NCI-H146 treated with DMSO at 0.1 percent for 48 hours (cell line): Measurements from ENCODE around the gene UQCRC2.
A peak's percentile ranks its signal among the peaks of the same experiment; 100 is the strongest.
"Not testable (repeated sequence)": the region's sequence is repeated elsewhere in the genome, so short reads cannot be mapped to it uniquely, and the experiment has no call there.

ENCODE experiments used
- DNase-seq: peaks from one replicate; lab custom pipeline; 2025; ENCODE audit not compliant: unreplicated experiment; lab: John Stamatoyannopoulos, UW

Gene UQCRC2

GRCh38 chr16:21980032-21980431 lies 26.9 kb downstream of the UQCRC2 start:
- DNase-seq = no peak

DNA sequence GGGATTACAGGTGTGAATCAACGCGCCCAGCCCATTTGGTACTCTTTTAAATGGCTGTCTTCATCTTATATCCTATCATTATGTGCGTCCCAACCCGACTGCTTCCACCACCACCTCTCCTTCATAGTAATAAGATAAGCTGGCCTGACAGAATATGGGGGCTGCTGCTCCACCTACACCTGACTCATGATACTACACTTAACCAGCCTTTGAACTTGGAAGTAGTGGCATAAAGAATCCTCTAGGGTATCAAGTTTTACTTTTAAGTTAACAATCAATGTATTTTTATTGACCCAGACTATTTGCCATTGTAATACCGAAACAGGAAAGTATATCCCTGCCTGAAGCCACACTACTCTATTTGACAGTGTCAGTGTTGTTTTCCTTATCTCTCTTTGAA lies 28.9 kb downstream of the UQCRC2 start:
- no peak for DNase-seq

DNA sequence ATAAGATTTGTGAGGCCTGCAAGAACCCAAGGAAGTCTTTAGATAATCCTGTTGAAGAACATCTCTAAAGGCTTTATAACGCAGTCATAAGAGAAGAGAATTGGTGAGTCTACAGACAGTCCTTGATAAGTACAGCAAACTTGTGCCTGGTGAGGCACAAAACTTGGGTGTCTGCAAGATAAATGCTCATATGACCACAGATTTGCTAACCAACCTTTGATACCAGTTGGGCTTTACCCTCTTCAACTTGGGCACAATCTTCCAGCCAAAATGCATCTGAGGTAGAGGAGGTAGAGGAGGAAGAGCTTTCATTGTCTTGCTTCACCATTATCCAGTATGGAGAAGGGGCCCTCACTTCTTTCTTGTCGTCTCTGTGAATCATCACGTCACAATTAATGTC lies 30.9 kb downstream of the UQCRC2 start:
- no peak for DNase-seq

- DNase-seq = no peak
Measured at GRCh38 chr16:21985524-21985923, 32.4 kb downstream of the UQCRC2 start.

- no peak for DNase-seq
Measured at GRCh38 chr16:21986692-21987246, 33.6 kb downstream of the UQCRC2 start.

- no peak for DNase-seq
Measured at GRCh38 chr16:21987498-21987897, 34.3 kb downstream of the UQCRC2 start.

- no peak for DNase-seq
Measured at GRCh38 chr16:21989133-21989532, 36.0 kb downstream of the UQCRC2 start.

DNA sequence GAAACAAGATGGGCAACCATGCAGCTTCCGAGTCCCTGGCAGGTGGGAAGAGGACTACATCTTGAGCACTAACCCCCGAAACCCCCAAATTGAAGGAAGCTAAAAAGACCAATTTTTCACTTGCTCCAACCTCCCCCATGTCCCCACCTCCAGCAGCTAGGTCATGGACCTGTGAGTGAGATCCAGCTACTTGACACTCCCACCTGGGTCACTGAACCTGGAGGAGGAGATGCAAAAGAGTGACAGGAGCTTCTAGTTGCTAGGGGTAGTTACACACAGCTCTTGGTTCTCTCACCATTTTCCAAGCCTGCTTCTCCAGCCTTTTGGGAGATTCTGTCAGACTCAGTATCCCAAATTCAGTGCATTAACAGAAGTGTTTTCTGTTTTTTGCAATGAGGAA lies 36.6 kb downstream of the UQCRC2 start:
- no peak for DNase-seq

DNA sequence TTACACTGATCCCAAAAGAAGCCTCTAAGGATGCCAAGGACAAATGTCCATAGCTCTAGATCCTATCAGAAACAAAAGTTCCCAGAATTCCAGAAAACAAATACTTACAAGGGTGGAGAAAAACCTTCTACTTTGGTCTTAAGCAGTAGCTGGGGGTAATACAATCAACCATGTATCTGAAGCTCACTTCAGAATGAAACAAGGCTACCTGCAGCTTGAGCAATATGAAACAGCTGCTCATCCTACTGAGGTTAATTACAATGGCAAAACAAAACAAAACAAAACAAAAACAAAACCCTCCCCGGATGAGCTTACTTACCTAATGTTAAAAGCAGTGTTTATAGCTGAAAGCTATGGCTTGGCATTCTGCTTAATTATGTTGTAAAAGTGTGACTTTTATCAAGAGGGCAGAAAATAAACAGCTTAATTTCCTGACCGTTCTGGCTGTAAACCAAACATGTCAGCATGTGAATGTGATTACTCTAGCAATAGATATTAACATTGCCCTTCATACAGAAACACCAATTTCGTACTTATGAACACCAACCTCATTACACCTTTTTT lies 37.3 kb downstream of the UQCRC2 start:
- no peak for DNase-seq

GRCh38 chr16:21991621-21992020 lies 38.5 kb downstream of the UQCRC2 start:
- no peak for DNase-seq

- no peak for DNase-seq
Measured at GRCh38 chr16:21994856-21995465, 41.8 kb downstream of the UQCRC2 start.

DNA sequence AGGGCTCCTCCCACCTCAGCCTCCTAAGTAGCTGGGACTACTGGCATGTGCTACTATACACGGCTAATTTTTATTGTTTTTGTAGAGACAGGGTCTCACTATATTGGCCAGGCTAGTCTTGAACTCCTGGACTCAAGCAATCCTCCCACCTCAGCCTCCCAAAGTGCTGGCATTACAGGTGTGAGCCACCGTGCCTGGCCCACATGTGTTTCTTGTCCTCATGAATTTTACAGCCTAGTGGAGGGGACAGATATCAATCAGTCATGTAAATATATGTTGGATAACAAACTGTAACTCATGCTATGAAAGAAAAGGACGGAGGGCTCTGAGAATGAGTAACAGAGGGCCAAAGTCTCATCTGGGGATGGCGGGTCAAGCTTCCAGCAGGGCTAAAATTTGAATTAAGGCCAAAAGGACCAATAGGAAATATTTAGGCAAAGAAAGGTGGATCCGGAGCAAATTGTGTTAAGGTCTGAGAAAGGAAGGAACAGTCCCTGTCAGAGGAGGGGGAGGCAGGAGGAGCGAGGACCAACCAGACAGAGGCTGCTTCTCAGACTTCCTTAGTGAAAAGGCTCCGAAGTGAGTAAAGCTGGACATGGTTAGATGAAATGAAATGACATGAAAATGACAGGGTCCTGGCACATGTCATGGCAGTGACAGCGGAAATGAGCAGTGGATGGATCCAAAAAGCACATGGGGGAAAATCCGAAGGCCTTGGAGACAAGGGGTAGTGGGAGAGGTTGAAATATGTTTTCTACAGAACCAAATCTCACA lies 43.9 kb downstream of the UQCRC2 start:
- DNase-seq = no peak

DNA sequence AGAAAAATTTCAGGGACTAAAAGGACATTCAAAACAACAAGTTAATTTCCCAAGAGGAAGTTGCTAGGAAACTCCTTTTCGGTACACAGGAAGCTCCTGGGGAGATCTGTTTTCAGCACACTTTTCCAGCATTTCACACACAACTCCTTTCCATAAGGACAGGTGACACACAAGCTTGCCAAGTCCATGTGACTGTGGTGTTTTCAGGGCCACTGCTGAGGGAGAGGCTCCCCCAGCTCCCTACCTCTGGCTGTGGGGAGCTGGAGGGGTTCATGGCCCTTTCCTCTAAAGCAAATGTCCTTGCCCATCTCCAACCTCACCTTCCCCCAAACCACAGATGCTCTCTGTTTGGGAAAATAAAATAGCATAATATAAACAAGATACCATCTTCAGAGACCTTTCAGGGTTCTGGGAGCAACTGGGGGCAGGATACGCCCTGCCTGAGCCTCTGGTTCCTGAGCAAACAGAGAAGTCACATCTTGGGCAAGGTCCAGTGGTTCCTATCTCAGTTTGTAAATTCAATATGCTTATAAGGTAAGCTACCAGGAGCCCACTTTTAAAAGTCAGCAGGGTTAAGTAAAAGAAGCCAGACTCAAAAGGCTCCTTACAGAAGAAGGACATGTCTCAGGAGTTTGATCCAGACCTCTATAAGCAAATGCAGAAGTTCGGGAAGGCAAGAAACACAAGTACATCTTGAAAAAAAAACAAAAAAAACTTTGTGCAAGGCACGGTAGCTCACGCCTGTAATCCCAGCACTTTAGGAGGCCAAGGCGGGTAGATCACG lies 44.7 kb downstream of the UQCRC2 start:
- DNase-seq = no peak

GRCh38 chr16:22001591-22001990 lies 48.4 kb downstream of the UQCRC2 start:
- no peak for DNase-seq

- DNase-seq = not testable (repeated sequence)
Measured at GRCh38 chr16:22002047-22002446, 48.9 kb downstream of the UQCRC2 start.

GRCh38 chr16:22003195-22003594 lies 50.0 kb downstream of the UQCRC2 start:
- DNase-seq = no peak

DNA sequence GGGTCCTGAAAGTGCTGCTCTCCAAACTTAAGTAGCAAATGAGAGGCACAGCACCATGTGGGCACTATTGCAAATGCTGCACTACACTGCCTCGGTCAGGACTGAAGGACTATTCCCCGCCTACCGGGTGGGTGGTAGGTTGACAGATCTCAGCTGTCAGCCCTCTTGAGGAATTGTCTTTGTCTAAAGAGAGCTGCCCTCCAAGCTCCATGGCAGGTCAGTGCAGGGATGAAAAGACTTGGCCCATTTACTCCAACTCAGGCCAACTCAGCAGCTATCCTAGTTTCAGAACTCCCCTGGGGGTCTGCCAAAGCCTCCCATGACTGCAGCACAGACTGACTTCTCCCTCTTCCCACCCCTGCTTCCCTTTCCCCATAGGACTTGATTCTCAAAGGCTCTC lies 51.2 kb downstream of the UQCRC2 start:
- DNase-seq = no peak

- DNase-seq = no peak
Measured at GRCh38 chr16:22005746-22006145, 52.6 kb downstream of the UQCRC2 start.

DNA sequence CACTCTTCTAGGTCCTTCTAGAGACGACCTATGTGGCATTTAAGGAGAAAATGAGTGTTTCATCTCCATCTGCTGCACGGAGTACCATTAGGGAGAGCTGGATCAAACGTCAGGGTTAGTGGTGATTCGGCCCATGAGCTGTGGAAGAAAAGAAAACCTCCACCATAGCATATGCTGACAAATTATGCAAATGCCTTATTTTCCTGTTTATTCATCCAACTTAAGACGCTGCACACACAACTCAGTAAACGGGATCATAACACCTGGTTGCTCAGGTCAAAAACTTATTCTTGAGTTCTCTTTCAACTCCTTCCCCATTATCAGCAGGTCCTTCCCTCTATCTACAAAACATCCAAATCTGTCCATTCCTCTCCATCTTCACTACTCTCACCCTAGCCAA lies 53.5 kb downstream of the UQCRC2 start:
- DNase-seq = no peak

DNA sequence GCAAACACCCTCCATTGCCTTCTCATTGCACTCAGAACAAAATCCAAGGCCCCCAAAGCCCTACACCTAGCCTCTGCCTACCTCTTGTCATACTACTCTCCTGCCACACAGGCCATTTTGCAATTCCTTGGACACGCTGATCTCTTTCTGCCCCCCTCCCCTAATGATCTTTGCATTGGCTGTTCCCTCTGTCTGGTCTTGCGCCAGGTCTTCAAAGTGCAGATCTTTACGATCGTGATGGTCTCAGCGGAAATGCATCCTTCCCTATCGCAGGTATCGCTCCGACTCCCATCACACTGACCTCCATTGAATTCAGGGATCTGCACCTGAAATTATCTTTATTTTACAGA lies 54.0 kb downstream of the UQCRC2 start:
- no peak for DNase-seq

- DNase-seq = peak; percentile 43
Measured at GRCh38 chr16:22007509-22008214, 54.5 kb downstream of the UQCRC2 start, which contains the start of gene MOSMO. TSS of gene MOSMO (plus strand) at chr16:22008111. CDS start at chr16:22008302, 191 bp downstream.
